ENCODE data around the gene ERVW-1. TPM values are rescaled to one million over a fixed set of nuclear protein-coding genes. Genes with fewer than 3 reads are reported as not detected.
"Not testable (repeated sequence)": the region's sequence is repeated elsewhere in the genome, so short reads cannot be mapped to it uniquely, and the experiment has no call there.

The ERVW-1 gene
- total and polyA plus RNA-seq, 2 of the 13 experiments (the other 11 are each of a cell fraction or from before 2014, with no cell fraction given): not detected

- TF ChIP-seq ZNF747 (CRISPR knock-in tag; IDR thresholded peaks at IDR 0.05; ENCODE audit: borderline replicate concordance): no peak
- TF ChIP-seq SMC3 (IDR thresholded peaks at IDR 0.05; ENCODE audit: low read length): peak; percentile 54; the same call in 1 of the 2 replicates
- TF ChIP-seq, protein P1, sequence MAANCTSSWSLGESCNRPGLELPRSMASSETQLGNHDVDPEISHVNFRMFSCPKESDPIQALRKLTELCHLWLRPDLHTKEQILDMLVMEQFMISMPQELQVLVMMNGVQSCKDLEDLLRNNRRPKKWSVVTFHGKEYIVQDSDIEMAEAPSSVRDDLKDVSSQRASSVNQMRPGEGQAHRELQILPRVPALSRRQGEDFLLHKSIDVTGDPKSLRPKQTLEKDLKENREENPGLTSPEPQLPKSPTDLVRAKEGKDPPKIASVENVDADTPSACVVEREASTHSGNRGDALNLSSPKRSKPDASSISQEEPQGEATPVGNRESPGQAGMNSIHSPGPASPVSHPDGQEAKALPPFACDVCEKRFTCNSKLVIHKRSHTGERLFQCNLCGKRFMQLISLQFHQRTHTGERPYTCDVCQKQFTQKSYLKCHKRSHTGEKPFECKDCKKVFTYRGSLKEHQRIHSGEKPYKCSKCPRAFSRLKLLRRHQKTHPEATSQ (CRISPR knock-in tag; IDR thresholded peaks at IDR 0.05; ENCODE audit: borderline replicate concordance): 0 out of 2 replicates have a peak, but pooled peaks have one; percentile 21
- TF ChIP-seq LCORL (IDR thresholded peaks at IDR 0.05): no peak
- peak; percentile 80; the same call in 1 of the 2 replicates for TF ChIP-seq LCORL (CRISPR knock-in tag; IDR thresholded peaks at IDR 0.05)
- TF ChIP-seq TCF12 (IDR thresholded peaks at IDR 0.05): no peak
- 0 out of 2 replicates have a peak, but pooled peaks have one; percentile 19 for TF ChIP-seq TCF12 (CRISPR knock-in tag; IDR thresholded peaks at IDR 0.05)
- TF ChIP-seq ZNF17 (CRISPR knock-in tag; IDR thresholded peaks at IDR 0.05): 0 out of 2 replicates have a peak, but pooled peaks have one; percentile 26
Measured at GRCh38 chr7:92446869-92447344, 30.8 kb downstream of the ERVW-1 start (continued).

DNA sequence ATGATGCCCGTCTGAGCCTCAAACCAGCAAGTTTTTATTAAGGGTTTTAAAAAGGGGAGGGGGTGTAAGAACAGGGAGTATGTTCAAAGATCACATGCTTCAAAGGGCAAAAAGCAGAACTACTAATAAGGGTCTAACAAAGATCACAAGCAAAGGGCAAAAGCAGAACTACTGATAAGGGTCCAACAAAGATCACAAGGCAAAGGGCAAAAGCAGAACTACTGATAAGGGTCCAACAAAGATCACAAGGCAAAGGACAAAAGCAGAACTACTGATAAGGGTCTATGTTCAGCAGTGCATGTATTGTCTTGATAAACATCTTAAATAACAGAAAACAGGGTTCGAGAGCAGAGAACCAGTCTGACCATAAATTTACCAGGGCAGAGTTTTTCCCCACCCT, 35.0 kb downstream of the ERVW-1 start:
- intact Hi-C loops (cut with micrococcal nuclease; ENCODE audit: unreplicated experiment); ATAC-seq; H3K27me3 ChIP-seq (ENCODE audit: control insufficient read depth in 1 of 2, insufficient read depth in 2 of 2, low read length in 2 of 2); H3K36me3 ChIP-seq (replicated peaks in 1 of 2; ENCODE audit: control insufficient read depth in 1 of 2, insufficient read depth in 2 of 2, low read length in 2 of 2); CTCF ChIA-PET (ENCODE audit: low intra/inter-chr PET ratio, low total read pairs); FAIRE-seq; H3K27ac ChIP-seq (ENCODE audit: extremely low read length, insufficient read depth, low read length); H3K4me3 ChIP-seq (replicated peaks in 1 of 3; ENCODE audit: insufficient read depth in 1 of 3, low read depth in 2 of 3, low read length in 3 of 3); H3K9me3 ChIP-seq (ENCODE audit: low read length); H2AFZ ChIP-seq (ENCODE audit: low read length); H3K9ac ChIP-seq (ENCODE audit: insufficient read depth, low read depth, low read length); POLR2A ChIA-PET; BruUV-seq (replicated peaks); H4K20me1 ChIP-seq (ENCODE audit: insufficient read depth, low read length); H3K79me2 ChIP-seq (ENCODE audit: insufficient read depth, low read length); TF ChIP-seq SOX6 (IDR thresholded peaks at IDR 0.05); NR2F6 (CRISPR knock-in tag; IDR thresholded peaks at IDR 0.05): not testable (repeated sequence)
- Histone ChIP-seq H3K4me1 (ENCODE audit: insufficient read depth, low read length) (peaks cover 25% of the 10 kb centered on the region), H3K4me2 (ENCODE audit: low read depth, low read length) (peak overlapping the region; percentile 21; the same call in 1 of the 2 replicates)
- WGBS (ENCODE audit: low lambda C conversion rate): 4% methylated on average over 2 of the region's 2 CpGs
- DNase-seq (ENCODE audit: low spot score): peak; percentile 35
- in situ Hi-C loops (cut with HindIII; ENCODE audit: extremely low pct_ligation_motif_present, low pct_unique_long_range_greater_than_20kb): loop anchor here (25.0 kb wide), 1 partner anchor 620 kb away; no protein-coding TSS in a partner anchor
- TF ChIP-seq SOX13 (IDR thresholded peaks at IDR 0.05) (peak; percentile 54; the same call in 1 of the 2 replicates), SOX13 (CRISPR knock-in tag; conservative IDR thresholded peaks at IDR 0.05 in 1 of 2, IDR thresholded peaks at IDR 0.05 in 1 of 2) (peak in 1 of 2 experiments; percentile 83; a peak in 2 of 4 replicates), RARA (CRISPR knock-in tag; IDR thresholded peaks at IDR 0.05) (0 out of 2 replicates have a peak, but pooled peaks have one; percentile 7), SOX6 (CRISPR knock-in tag; IDR thresholded peaks at IDR 0.05) (peak; percentile 90), NR2F6 (IDR thresholded peaks at IDR 0.05) (peak; percentile 40), HNF4A (CRISPR knock-in tag; IDR thresholded peaks at IDR 0.05) (peak; percentile 70), NCOA2 (CRISPR knock-in tag; IDR thresholded peaks at IDR 0.05) (peak; percentile 27; the same call in 1 of the 2 replicates), POGZ (CRISPR knock-in tag; IDR thresholded peaks at IDR 0.05) (0 out of 2 replicates have a peak, but pooled peaks have one; percentile 50), NR2F2 (IDR thresholded peaks at IDR 0.05; ENCODE audit: borderline replicate concordance, low read depth) (peak; percentile 47; the same call in 1 of the 2 replicates), NCOR1 (IDR thresholded peaks at IDR 0.05; ENCODE audit: borderline replicate concordance, low read length) (peak; percentile 52; the same call in 1 of the 2 replicates), TCF7 (IDR thresholded peaks at IDR 0.05; ENCODE audit: low read depth) (peak; percentile 65), ARID5B (CRISPR knock-in tag; IDR thresholded peaks at IDR 0.05) (peak; percentile 28; the same call in 1 of the 2 replicates)
